Activated naive CD4-positive, alpha-beta T cell (primary cell): ENCODE results near the gene GPBAR1.

Source experiments
- DNase-seq, 4 experiments: peaks; one replicate each; lab custom pipeline; 2025; lab: John Stamatoyannopoulos, UW

GPBAR1 gene

GRCh38 chr2:218244665-218245064 is 16.1 kb upstream of the GPBAR1 start:
- no peak for DNase-seq

- no peak for DNase-seq
These were observed 15.6 kb upstream of the GPBAR1 start for GRCh38 chr2:218245214-218245613.

- DNase-seq: no peak
These were observed 11.1 kb upstream of the GPBAR1 start for GRCh38 chr2:218249691-218250090.

GRCh38 chr2:218252509-218253231 is 8.1 kb upstream of the GPBAR1 start:
- no peak for DNase-seq

- DNase-seq: no peak
These were observed 7.6 kb upstream of the GPBAR1 start for GRCh38 chr2:218253232-218253625.

GRCh38 chr2:218255446-218255845 is 5.4 kb upstream of the GPBAR1 start:
- no peak for DNase-seq

GRCh38 chr2:218256612-218257350 is 4.0 kb upstream of the GPBAR1 start:
- DNase-seq: no peak

- DNase-seq: peak in 3 of 4 experiments; percentile 19 to 39 (median 35)
These were observed 3.3 kb upstream of the GPBAR1 start for GRCh38 chr2:218257390-218257981.

GRCh38 chr2:218259099-218259961 is 1.5 kb upstream of the GPBAR1 start:
- no peak for DNase-seq

- DNase-seq: no peak
These were observed 649 bp upstream of the GPBAR1 start for GRCh38 chr2:218260166-218260565.

- no peak for DNase-seq
These were observed 815 bp downstream of the GPBAR1 start for GRCh38 chr2:218261423-218262236.

GRCh38 chr2:218262237-218262600 is 1.4 kb downstream of the GPBAR1 start:
- DNase-seq: no peak

GRCh38 chr2:218262631-218263586 is 2.1 kb downstream of the GPBAR1 start:
- DNase-seq: no peak

GRCh38 chr2:218263817-218264641 is 3.2 kb downstream of the GPBAR1 start:
- no peak for DNase-seq

- no peak for DNase-seq
These were observed 4.2 kb downstream of the GPBAR1 start for GRCh38 chr2:218264773-218265561.

- DNase-seq: no peak
These were observed 4.8 kb downstream of the GPBAR1 start for GRCh38 chr2:218265626-218266025.

GRCh38 chr2:218266316-218266979 is 5.6 kb downstream of the GPBAR1 start:
- DNase-seq: no peak

GRCh38 chr2:218267259-218267658 is 6.4 kb downstream of the GPBAR1 start:
- DNase-seq: no peak
